ENCODE measurements around the gene RRAGD. TPM values are rescaled to one million over a fixed set of nuclear protein-coding genes. Genes with fewer than 3 reads are reported as not detected.

RRAGD gene
- total RNA-seq, 1 donor from 2014 or later: 0.33 TPM

GRCh38 chr6:89375427-89376267 lies 36.4 kb downstream of the RRAGD start:
- no peak for DNase-seq (ENCODE audit: low read depth, low spot score)

- no peak for DNase-seq (ENCODE audit: low read depth, low spot score)
Measured at GRCh38 chr6:89372506-89372901, 39.6 kb downstream of the RRAGD start.

GRCh38 chr6:89371849-89372505 lies 40.1 kb downstream of the RRAGD start:
- DNase-seq (ENCODE audit: low read depth, low spot score): no peak

GRCh38 chr6:89368999-89369398 lies 43.1 kb downstream of the RRAGD start:
- no peak for DNase-seq (ENCODE audit: low read depth, low spot score)

- no peak for DNase-seq (ENCODE audit: low read depth, low spot score)
Measured at GRCh38 chr6:89368107-89368506, 44.0 kb downstream of the RRAGD start.

GRCh38 chr6:89364586-89364985 lies 47.5 kb downstream of the RRAGD start:
- no peak for DNase-seq (ENCODE audit: low read depth, low spot score)

- no peak for DNase-seq (ENCODE audit: low read depth, low spot score)
Measured at GRCh38 chr6:89361171-89361570, 50.9 kb downstream of the RRAGD start.

- no peak for DNase-seq (ENCODE audit: low read depth, low spot score)
Measured at GRCh38 chr6:89360415-89360999, 51.6 kb downstream of the RRAGD start.

- DNase-seq (ENCODE audit: low read depth, low spot score): no peak
Measured at GRCh38 chr6:89359561-89359960, 52.5 kb downstream of the RRAGD start.

- DNase-seq (ENCODE audit: low read depth, low spot score): no peak
Measured at GRCh38 chr6:89357390-89357789, 54.7 kb downstream of the RRAGD start.

- DNase-seq (ENCODE audit: low read depth, low spot score): no peak
Measured at GRCh38 chr6:89356642-89357170, 55.4 kb downstream of the RRAGD start.

- DNase-seq (ENCODE audit: low read depth, low spot score): no peak
Measured at GRCh38 chr6:89355511-89356194, 56.4 kb downstream of the RRAGD start.

- DNase-seq (ENCODE audit: low read depth, low spot score): no peak
Measured at GRCh38 chr6:89353702-89354392, 58.2 kb downstream of the RRAGD start.

GRCh38 chr6:89353118-89353556 lies 58.9 kb downstream of the RRAGD start:
- no peak for DNase-seq (ENCODE audit: low read depth, low spot score)

GRCh38 chr6:89352278-89353117 lies 59.6 kb downstream of the RRAGD start, which contains the start of gene UBE2J1:
UBE2J1 (minus strand) TSS chr6:89352722; CDS start chr6:89352569, 153 bp downstream.
- peak; percentile 83 for DNase-seq (ENCODE audit: low read depth, low spot score)

GRCh38 chr6:89351671-89352277 lies 60.3 kb downstream of the RRAGD start:
- no peak for DNase-seq (ENCODE audit: low read depth, low spot score)

- DNase-seq (ENCODE audit: low read depth, low spot score): peak; percentile 77
Measured at GRCh38 chr6:89350281-89350966, 61.6 kb downstream of the RRAGD start.

GRCh38 chr6:89348372-89348771 lies 63.7 kb downstream of the RRAGD start:
- DNase-seq (ENCODE audit: low read depth, low spot score): no peak

- no peak for DNase-seq (ENCODE audit: low read depth, low spot score)
Measured at GRCh38 chr6:89347825-89348224, 64.2 kb downstream of the RRAGD start.
